Hematopoietic multipotent progenitor cell treated with erythropoietin and hydrocortisone succinate and interleukin-3 and kit ligand, for 17 days (in vitro differentiated cells): ENCODE data around the gene PIR.
A peak's percentile ranks its signal among the peaks of the same experiment; 100 is the strongest.

Experiments
- DNase-seq: peaks from one replicate; pipeline ENCODE4 v3.0.0-alpha.2; 2015; ENCODE audit warnings: low spot score

The PIR gene

GRCh38 chrX:15483891-15484290 is 9.2 kb downstream of the PIR start:
- no peak for DNase-seq

- no peak for DNase-seq
These were observed 17.6 kb downstream of the PIR start for GRCh38 chrX:15475486-15475885.

- DNase-seq: no peak
These were observed 18.1 kb downstream of the PIR start for GRCh38 chrX:15475021-15475420.

DNA sequence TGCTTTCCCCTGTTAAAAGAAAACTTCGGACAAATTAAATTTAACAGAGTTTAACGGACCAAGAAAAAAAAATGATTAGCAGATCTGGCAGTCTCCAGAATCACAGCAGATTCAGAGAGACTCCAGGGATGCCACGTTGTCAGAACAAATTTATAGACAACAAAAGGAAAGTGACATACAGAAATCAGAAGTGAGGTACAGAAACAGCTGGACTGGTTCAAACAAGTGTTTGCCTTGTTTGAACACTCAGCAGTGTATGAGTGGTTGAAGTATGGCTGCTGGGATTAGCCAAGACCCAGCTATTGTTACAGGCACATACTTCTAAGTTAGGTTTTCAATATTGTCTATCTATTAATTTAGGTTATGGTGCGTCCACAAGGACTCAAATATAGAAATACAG is 19.1 kb downstream of the PIR start:
- DNase-seq: no peak

GRCh38 chrX:15472531-15472930 is 20.6 kb downstream of the PIR start:
- DNase-seq: no peak

GRCh38 chrX:15471028-15471427 is 22.1 kb downstream of the PIR start:
- DNase-seq: peak; percentile 79

DNA sequence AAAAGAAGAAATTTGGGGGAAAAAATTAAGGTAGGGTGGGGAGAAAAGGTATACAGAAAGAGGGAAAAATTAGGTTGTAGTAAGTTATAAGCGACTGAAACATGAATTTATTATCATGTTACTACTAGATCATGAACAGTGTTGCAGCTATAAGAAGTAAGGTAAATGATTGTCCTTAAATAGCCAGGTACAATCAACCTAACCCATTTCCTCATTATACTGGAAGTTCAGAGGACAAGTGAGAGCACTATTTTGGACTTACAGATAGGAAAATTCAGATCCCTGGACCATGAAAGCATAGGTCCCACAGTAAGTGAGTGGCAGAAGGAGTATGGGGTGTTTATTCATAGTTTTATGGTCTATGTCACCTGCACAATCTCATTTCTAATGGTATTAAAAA is 23.5 kb downstream of the PIR start:
- DNase-seq: no peak

DNA sequence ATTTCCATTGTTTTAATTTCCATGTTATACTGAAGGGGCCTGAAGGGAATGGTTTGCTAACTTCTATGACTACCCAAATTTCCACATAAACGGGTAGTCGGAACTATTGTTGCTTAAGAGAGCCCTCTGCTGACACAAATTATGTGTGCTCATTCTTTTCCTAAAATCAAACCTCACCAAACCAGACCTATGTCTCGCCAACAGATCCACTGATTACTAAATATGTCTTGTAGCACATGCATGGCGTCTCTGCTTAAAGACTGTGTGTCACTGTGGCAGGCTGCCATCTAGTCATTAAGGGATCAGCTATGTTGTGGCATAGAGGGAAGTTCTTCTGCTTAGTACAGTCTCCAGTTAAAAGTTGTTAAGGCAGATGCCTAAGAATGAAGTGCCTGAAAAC is 25.1 kb downstream of the PIR start:
- DNase-seq: peak; percentile 43

DNA sequence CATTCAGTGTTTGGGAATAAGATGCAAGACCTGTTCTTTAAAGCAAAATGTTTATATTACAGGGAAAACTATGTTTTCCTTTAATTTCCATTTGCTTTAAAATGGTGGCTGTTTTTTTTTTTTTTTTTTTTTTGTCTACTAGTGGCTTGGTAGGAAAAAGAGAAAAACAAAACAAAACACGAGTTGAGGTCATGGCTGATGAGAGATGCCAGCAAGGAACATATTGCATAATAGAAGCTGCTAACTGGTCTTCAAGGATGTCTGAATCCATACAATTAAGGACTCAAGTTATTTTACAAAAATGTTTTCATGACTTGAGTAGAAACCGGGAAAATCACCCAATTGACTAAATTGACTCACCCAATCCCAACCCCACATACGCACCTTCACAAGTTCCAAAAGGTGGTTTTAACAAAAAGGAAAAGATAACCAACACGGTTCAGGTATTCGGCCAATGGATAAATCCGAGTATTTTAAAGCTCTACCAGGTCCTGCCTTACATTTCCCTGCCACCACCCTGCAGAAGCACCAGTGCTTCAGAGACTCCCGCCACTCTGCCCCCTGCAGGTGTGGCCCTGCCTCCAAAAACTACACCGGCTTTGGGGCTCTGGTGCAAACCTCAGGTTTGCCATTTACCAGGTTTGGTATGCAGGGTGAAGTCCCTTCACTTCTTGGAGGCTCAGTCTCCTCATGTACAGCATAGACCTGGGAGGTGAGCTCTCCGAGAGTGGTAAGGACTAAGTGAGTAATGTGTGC is 27.1 kb downstream of the PIR start:
- DNase-seq: peak; percentile 10

- no peak for DNase-seq
These were observed 27.8 kb downstream of the PIR start for GRCh38 chrX:15465347-15465746.

- no peak for DNase-seq
These were observed 28.4 kb downstream of the PIR start for GRCh38 chrX:15464704-15465103.

GRCh38 chrX:15451913-15452312 is 41.2 kb downstream of the PIR start:
- no peak for DNase-seq

DNA sequence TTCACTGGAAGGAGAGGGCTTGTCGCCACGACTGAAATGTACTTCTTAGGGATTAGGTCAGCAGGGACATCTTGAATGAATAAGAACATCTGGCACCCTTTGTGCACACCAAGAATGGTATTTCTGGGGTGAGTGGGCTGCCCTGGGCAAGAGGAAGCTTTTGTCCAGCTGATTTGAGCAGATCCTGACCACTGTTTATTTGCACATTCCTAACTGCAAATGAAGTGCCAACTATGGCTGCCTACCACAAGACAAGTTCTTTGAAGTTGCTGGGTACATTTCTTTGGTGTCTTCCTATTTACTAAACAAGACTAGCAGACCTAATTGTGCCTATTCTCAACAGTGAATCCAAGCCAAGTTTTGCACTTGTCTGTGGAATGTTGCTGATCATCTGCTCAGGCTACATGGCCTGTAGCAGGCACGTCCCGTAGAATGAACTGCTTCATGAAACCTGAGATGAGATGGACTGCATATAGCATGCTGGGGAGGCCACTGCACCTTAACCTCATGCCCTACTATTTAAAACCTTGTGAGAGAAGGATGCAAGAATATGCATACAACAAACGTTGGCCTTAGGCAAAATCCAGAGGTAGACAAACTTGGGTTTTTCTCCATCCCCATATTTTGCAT is 45.0 kb downstream of the PIR start:
- no peak for DNase-seq

DNA sequence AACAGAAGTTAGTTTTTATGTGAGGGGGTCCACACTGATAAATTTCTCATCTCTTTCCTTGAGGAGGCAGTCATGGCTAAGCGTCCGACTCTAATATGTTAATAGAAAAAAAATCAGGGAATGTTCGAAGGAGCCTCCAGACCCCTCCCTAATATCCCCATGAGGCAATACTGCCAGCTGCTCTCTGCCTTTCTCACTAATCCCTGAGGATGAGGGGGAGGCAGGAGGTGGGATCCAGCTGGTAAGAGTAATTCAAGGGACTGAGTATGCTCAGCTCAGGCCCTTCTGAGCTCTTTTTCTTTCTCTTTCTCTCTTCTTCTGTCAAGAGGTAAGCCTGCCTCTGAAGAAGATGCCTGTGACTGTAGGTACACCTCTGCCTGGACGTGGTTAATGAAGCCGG is 51.7 kb downstream of the PIR start:
- no peak for DNase-seq

- DNase-seq: no peak
These were observed 54.8 kb downstream of the PIR start for GRCh38 chrX:15438332-15438731.

GRCh38 chrX:15437724-15438123 is 55.4 kb downstream of the PIR start:
- no peak for DNase-seq

DNA sequence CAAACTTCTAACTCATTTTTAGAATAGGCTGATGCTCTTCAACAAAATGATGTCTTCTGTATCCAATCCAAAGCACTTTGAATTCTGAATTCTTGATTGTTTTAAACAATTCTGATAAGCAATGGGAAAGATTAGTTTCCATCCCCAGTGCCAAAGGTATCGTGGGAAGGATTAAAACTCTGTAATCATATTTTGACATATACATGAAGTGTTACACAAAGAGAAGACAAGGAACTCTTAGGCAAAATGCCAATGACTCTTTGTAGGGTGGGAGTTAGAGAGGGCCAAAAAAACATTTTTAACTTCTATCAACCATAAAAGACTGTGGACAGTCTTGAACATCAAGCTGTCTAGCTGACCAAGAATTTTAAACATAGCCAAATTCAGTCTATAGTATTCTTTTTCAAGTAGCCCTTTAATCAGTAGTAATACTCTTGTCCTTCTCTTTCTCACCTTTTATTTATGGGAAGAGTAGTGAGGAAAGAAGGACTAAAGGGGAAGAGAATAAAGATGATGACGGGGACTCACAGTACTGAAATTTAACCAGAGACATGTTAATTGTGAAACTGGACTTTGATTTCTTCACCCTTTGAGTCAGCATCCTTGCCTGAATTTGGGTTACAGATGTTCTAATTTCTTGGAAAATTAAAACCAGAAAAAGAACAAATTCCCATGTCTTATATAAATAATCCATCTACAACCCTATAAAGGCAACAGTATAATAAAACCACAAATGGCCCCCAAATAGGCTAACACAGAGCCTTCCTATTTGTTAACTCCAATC is 57.1 kb downstream of the PIR start:
- no peak for DNase-seq

GRCh38 chrX:15434205-15434604 is 58.9 kb downstream of the PIR start:
- DNase-seq: no peak

DNA sequence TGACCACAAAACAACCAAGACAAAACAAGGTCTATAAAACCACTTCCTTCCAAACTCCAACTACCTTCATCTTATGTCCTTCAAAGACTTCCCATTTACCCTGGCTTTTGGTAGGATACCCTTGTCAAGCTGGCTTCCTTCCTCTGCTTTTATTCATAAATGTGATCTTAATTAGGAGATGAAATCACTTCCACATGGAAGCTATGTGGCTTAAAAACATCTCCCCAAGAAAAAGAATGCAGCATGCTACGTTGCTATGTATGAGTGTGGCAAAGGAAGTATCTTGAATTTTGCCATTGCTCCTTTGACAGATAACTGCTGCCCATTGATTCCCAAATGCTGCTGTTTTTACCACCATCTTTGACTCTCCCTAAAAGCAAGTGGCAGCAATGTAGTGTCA is 62.5 kb downstream of the PIR start:
- no peak for DNase-seq

GRCh38 chrX:15430076-15430475 is 63.1 kb downstream of the PIR start:
- DNase-seq: no peak

- DNase-seq: no peak
These were observed 68.1 kb downstream of the PIR start for GRCh38 chrX:15425024-15425423.

DNA sequence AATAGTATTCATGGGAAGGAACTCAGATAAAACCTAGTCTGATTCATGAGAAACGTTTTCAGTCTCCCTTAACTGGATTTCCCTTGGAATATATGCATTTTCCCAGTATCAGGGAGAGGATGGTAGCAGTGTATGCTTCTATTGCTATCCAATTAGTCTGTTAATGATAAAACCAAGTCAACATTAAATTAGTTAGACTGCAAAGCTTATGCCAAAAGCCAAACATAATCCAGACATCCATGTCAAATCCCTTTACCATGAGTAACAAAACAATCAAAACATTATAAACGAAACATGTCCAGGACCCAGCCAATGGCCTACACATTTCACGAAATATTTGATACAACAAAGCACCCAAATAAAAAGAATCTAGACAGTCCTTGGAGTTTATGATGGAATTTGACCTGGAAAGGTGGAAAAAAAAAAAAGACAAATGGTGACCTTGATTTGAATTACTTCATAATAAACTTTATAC is 74.4 kb downstream of the PIR start:
- DNase-seq: no peak
